ENCODE measurements around the gene LCMT1. TPM values are rescaled to one million over a fixed set of nuclear protein-coding genes. Genes with fewer than 3 reads are reported as not detected.

Gene LCMT1
- total RNA-seq, 4 donors from 2014 or later: 10.7 to 56.9 (median 34.4) TPM

DNA sequence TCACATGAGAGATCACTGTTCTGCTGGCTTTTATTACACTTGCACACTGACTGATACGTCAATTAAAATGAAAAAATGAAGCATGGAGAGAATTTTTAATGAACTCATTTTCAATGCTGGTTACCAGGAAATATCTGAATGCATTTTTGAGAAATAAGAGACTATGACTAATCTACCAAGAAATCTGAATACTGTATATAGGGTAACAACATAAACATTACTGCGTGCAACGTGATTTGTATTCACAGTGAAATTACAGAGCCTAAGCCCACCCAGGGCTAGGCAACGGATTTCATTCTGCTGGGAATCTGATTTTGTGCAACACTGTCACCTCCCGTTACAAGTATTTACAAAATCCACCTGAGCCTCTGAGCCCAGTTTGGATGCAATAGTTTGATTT, 23.8 kb upstream of the LCMT1 start:
- Histone ChIP-seq H3K4me1 (peaks cover 0 to 10% (median 0%) of the 10 kb centered on the region in 4 donors), H3K27ac (no peak overlapping the region), H3K4me3 (no peak overlapping the region), H3K36me3 (no peaks in the 10 kb centered on the region), H3K9me3 (no peaks in the 10 kb centered on the region), H3K27me3 (no peaks in the 10 kb centered on the region)
- DNase-seq: no peak
- TF ChIP-seq, protein P1, sequence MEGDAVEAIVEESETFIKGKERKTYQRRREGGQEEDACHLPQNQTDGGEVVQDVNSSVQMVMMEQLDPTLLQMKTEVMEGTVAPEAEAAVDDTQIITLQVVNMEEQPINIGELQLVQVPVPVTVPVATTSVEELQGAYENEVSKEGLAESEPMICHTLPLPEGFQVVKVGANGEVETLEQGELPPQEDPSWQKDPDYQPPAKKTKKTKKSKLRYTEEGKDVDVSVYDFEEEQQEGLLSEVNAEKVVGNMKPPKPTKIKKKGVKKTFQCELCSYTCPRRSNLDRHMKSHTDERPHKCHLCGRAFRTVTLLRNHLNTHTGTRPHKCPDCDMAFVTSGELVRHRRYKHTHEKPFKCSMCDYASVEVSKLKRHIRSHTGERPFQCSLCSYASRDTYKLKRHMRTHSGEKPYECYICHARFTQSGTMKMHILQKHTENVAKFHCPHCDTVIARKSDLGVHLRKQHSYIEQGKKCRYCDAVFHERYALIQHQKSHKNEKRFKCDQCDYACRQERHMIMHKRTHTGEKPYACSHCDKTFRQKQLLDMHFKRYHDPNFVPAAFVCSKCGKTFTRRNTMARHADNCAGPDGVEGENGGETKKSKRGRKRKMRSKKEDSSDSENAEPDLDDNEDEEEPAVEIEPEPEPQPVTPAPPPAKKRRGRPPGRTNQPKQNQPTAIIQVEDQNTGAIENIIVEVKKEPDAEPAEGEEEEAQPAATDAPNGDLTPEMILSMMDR (IDR thresholded peaks at IDR 0.05): no peak
- no peak for TF ChIP-seq POLR2A (IDR thresholded peaks at IDR 0.05)

DNA sequence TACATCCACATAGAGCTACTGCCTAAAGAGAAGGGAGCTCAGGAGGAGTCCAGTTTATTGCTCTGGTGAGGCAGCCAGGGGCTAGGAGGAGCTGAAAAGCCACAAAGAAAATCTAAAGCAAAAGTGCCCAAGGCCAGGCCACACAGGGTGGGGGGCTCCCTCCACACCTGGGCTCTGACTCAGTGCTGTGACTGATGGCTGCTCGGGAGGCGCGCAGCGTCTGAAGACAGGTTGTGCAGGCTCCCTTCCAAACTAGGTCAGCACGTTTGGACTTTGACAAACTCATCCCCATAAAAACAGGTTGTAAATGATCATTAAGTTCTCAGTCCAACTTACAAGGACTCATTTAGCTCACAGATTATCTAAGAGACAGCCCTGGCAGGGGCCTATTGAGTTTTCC, 22.2 kb upstream of the LCMT1 start:
- H3K9me3 ChIP-seq: no peaks in the 10 kb centered on the region
- TF ChIP-seq, protein P1 (IDR thresholded peaks at IDR 0.05): peak in 3 of 6 experiments; percentile 20 to 25 (median 20)
- no peak for TF ChIP-seq POLR2A (IDR thresholded peaks at IDR 0.05)
- DNase-seq: peak in 2 of 3 donors; percentile 81 to 86
- peaks cover 0 to 10% (median 0%) of the 10 kb centered on the region in 4 donors for H3K4me1 ChIP-seq
- no peaks in the 10 kb centered on the region for H3K36me3 ChIP-seq
- no peaks in the 10 kb centered on the region for H3K27me3 ChIP-seq
- peak overlapping the region in 2 of 4 donors; percentile 64 to 80 for H3K27ac ChIP-seq
- H3K4me3 ChIP-seq: no peak overlapping the region

DNA sequence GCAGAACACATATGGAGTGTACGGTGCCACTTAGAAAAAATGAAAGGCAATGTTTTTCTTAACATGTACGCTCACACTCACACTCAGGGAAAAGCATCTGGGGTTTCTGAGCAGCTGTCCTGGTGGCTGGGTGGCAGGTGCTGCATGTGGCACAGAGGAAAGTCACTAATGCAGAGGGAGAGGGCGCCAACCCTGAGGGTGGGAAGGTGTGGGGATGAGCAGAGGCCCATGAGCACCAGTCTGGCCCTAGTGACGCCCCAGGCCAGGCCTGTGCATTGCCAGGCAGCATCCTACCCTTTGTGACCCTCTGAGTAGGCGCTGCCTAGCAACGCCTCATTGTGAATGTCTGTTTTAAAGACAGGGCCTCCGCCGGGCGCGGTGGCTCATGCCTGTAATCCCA, 19.1 kb upstream of the LCMT1 start:
- H3K27ac ChIP-seq: no peak overlapping the region
- H3K4me3 ChIP-seq: no peak overlapping the region
- no peaks in the 10 kb centered on the region for H3K9me3 ChIP-seq
- no peaks in the 10 kb centered on the region for H3K36me3 ChIP-seq
- no peaks in the 10 kb centered on the region for H3K27me3 ChIP-seq
- peaks cover 0 to 10% (median 0%) of the 10 kb centered on the region in 4 donors for H3K4me1 ChIP-seq
- no peak for TF ChIP-seq POLR2A (IDR thresholded peaks at IDR 0.05)
- TF ChIP-seq, protein P1 (IDR thresholded peaks at IDR 0.05): no peak
- DNase-seq: no peak

DNA sequence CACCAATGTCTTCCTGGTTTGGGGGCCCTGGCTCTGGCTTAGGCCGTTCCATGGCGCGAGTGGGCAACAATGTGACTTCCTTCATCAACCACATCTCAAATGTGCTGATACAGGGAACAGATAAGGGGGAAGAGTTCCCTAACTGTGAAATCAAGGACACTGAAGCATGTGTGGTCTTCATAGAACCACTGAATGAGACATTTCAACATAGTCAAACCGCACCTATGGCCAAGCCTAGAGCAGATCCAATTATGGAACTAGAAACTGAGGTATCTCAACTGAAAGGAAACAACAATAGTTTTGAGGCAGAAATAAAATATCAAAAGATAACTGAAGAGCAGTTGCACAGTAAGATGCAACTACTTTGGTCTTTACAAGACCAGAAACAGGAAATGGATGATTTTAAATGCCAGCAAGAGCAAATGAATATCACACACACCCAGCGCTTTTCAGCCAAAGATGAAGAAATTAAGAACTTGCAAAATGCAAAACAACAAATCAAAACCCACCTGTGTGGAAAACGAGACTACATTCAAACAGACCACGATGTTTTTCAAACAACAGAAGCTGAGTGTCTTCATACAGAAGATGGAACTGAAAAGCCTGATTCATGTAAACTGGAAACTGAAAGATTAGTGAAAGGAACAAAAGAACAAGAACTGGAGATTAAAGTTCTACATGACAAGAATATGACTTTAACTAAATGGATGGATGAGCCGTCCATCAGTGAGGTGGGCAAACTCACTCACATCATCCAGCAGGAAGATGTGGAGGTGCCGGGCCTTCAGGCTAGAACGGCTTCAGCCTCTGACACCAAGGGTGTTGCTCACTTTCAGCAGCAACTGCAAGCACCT, 18.1 kb upstream of the LCMT1 start:
- no peak for DNase-seq
- Histone ChIP-seq H3K27ac (no peak overlapping the region), H3K36me3 (no peaks in the 10 kb centered on the region), H3K4me3 (peak overlapping the region in 1 of 4 donors; percentile 3), H3K27me3 (no peaks in the 10 kb centered on the region), H3K4me1 (peaks cover 0 to 10% (median 0%) of the 10 kb centered on the region in 4 donors), H3K9me3 (no peaks in the 10 kb centered on the region)
- no peak for TF ChIP-seq POLR2A (IDR thresholded peaks at IDR 0.05)
- TF ChIP-seq, protein P1 (IDR thresholded peaks at IDR 0.05): no peak

DNA sequence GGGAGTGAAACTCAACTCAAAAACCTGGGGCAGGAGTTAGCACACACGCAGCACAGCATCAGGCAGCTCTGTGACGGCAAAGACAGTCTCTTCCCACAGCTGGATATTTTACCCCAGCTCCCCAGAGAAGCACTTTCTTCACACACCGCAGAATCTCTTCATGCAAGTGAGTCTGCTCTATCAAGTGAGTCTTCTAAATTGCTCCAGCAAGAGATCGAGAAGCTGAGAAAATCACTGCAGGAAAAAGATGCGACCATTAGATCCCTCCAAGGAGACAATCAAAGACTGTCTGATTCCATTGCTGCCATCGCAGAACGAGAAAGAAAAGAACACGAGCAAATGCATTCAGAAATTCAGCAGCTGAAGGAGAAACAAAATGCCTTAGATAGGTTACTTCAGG, 16.9 kb upstream of the LCMT1 start:
- Histone ChIP-seq H3K4me1 (peaks cover 0 to 5% (median 0%) of the 10 kb centered on the region in 4 donors), H3K36me3 (no peaks in the 10 kb centered on the region), H3K4me3 (no peak overlapping the region), H3K27me3 (no peaks in the 10 kb centered on the region), H3K27ac (no peak overlapping the region), H3K9me3 (no peaks in the 10 kb centered on the region)
- DNase-seq: no peak
- TF ChIP-seq POLR2A (IDR thresholded peaks at IDR 0.05): no peak
- TF ChIP-seq, protein P1 (IDR thresholded peaks at IDR 0.05): no peak

Measured in Peyer's patch (tissue), 4 donors.